ENCODE data around the gene NABP1.
A peak's percentile ranks its signal among the peaks of the same experiment; 100 is the strongest.

Gene NABP1

GRCh38 chr2:191696966-191697365 is 19.0 kb downstream of the NABP1 start:
- TF ChIP-seq CTCF (IDR thresholded peaks at IDR 0.05; ENCODE audit: insufficient read depth, low read depth, low read length, missing control alignments): no peak
- peak; percentile 41 for DNase-seq (ENCODE audit: low read depth)
- H3K4me3 ChIP-seq (ENCODE audit: low read length): no peak overlapping the region

- no peak for DNase-seq (ENCODE audit: low read depth)
- no peak for TF ChIP-seq CTCF (IDR thresholded peaks at IDR 0.05; ENCODE audit: insufficient read depth, low read depth, low read length, missing control alignments)
- H3K4me3 ChIP-seq (ENCODE audit: low read length): no peak overlapping the region
Measured at GRCh38 chr2:191697870-191698269, 19.9 kb downstream of the NABP1 start.

- no peak overlapping the region for H3K4me3 ChIP-seq (ENCODE audit: low read length)
- no peak for DNase-seq (ENCODE audit: low read depth)
- no peak for TF ChIP-seq CTCF (IDR thresholded peaks at IDR 0.05; ENCODE audit: insufficient read depth, low read depth, low read length, missing control alignments)
Measured at GRCh38 chr2:191699341-191699945, 21.5 kb downstream of the NABP1 start.

GRCh38 chr2:191701029-191701428 is 23.1 kb downstream of the NABP1 start:
- no peak overlapping the region for H3K4me3 ChIP-seq (ENCODE audit: low read length)
- no peak for TF ChIP-seq CTCF (IDR thresholded peaks at IDR 0.05; ENCODE audit: insufficient read depth, low read depth, low read length, missing control alignments)
- DNase-seq (ENCODE audit: low read depth): no peak

- no peak for DNase-seq (ENCODE audit: low read depth)
- no peak overlapping the region for H3K4me3 ChIP-seq (ENCODE audit: low read length)
- TF ChIP-seq CTCF (IDR thresholded peaks at IDR 0.05; ENCODE audit: insufficient read depth, low read depth, low read length, missing control alignments): no peak
Measured at GRCh38 chr2:191701696-191702095, 23.8 kb downstream of the NABP1 start.

- no peak overlapping the region for H3K4me3 ChIP-seq (ENCODE audit: low read length)
- TF ChIP-seq CTCF (IDR thresholded peaks at IDR 0.05; ENCODE audit: insufficient read depth, low read depth, low read length, missing control alignments): no peak
- no peak for DNase-seq (ENCODE audit: low read depth)
Measured at GRCh38 chr2:191703079-191703725, 25.3 kb downstream of the NABP1 start.

- no peak for DNase-seq (ENCODE audit: low read depth)
- TF ChIP-seq CTCF (IDR thresholded peaks at IDR 0.05; ENCODE audit: insufficient read depth, low read depth, low read length, missing control alignments): no peak
Measured at GRCh38 chr2:191705084-191705483, 27.1 kb downstream of the NABP1 start.

More at GRCh38 chr2:191705084-191705483, 27.1 kb downstream of the NABP1 start:
- no peak overlapping the region for H3K4me3 ChIP-seq (ENCODE audit: low read length)
